Hematopoietic multipotent progenitor cell (in vitro differentiated cells): ENCODE results near the gene LPP. TPM values are rescaled to one million over a fixed set of nuclear protein-coding genes. Genes with fewer than 3 reads are reported as not detected.

Experiments
- DNase-seq, 3 donors: peaks; one replicate each; pipeline ENCODE4 v3.0.0-alpha.2; 2011 to 2015; ENCODE audit warnings: low read depth in 2 of 3, low spot score in 2 of 3
- total RNA-seq: library from RNA; depleted of rRNA; stranded (reverse); fragments of >200 nt; gene quantifications from one replicate; pipeline ENCODE4 v1.2.3, GENCODE V29; 2012

LPP gene
- total RNA-seq, 1 donor = 11.6 TPM

DNA sequence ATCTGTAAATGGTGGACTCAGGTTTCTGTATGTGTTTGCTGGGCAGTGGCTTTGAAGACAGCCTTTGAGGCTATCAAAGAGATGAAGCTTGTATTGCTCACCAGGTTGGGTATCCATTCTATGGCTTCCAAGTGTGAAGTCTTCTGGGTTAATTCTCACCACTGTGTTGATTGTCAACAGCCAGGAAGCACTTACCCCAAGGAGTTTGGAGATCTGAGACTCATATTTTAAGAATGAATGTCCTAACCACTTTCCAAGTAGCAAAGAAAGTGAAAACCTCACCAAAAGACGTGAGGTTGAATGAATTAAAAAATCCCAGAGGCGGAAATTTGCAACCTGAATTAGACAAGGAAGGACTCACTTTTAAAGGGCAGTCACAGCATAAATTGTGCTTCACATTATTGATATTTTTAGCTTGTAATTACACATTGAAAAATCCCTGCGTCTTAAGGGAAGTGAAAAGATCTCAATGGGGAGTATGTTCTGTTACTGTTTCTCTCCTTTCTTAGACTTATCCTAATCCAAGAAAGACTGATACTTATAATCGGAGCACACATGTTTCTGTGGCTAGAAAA is 713.8 kb downstream of the LPP start:
- DNase-seq = no peak

DNA sequence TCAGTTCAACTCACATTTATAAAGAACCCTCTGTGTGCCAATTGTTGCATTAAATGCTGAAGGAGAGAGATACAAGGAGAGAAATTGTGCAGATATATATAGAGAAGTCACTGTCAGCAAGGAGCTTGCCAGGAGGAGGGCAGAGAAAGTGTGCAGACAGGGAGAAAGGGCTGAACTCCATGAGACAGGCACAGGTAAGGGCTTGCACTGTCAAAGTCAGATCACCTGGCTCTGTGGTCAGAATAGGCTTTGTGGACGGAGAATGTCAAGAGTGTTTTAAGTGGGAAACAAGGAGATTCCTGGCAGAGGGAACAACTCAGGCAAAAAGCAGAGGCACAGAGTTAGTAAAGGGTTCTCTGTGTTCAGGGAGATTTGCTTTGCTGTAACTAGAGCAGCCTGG is 714.8 kb downstream of the LPP start:
- no peak for DNase-seq

GRCh38 chr3:188869628-188870027 is 715.7 kb downstream of the LPP start:
- DNase-seq = no peak

- DNase-seq = no peak
Observed at GRCh38 chr3:188870431-188870830, 716.5 kb downstream of the LPP start.

DNA sequence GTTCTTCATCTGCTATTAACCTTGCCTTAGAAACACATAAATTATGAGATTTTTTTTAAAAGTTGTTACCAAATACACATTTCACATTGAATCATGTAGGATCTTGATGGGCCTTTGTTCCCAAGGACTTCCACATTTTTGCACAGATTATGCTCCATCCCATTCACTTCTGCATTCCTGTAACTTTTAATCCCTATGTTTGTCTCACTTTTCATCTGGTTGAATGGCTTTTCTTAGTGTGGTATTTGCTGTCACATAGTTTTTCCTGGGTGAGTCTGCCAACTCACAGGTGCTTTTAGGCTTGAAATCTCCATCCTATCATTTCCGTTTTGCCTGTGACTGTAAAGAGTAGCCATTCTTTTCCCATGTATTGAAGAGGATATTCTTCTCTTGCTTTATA is 720.6 kb downstream of the LPP start:
- no peak for DNase-seq

- DNase-seq = no peak
Observed at GRCh38 chr3:188875413-188875812, 721.5 kb downstream of the LPP start.

DNA sequence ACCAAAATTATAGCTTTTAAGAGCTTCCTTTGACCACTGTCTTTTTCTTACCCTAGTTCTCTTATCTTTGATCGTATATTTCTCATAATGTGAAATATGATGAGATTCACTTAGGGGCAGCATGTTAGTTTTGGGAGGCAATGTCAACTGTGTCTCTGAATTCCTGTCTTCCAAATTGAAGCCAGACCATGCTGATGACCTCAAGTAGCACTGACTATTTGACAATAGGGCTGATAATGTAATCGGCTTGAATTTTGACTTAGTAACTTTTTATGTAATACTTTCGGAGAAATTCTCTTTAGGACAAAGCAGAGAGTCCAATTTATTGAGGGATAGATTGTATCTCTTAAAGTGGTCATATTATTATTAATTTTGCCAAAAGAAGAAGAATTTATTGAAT is 722.4 kb downstream of the LPP start:
- no peak for DNase-seq

- DNase-seq = no peak
Observed at GRCh38 chr3:188877381-188877780, 723.4 kb downstream of the LPP start.

- no peak for DNase-seq
Observed at GRCh38 chr3:188878076-188878475, 724.1 kb downstream of the LPP start.

GRCh38 chr3:188881954-188882641 is 728.1 kb downstream of the LPP start:
- no peak for DNase-seq

- no peak for DNase-seq
Observed at GRCh38 chr3:188884299-188885043, 730.5 kb downstream of the LPP start.

DNA sequence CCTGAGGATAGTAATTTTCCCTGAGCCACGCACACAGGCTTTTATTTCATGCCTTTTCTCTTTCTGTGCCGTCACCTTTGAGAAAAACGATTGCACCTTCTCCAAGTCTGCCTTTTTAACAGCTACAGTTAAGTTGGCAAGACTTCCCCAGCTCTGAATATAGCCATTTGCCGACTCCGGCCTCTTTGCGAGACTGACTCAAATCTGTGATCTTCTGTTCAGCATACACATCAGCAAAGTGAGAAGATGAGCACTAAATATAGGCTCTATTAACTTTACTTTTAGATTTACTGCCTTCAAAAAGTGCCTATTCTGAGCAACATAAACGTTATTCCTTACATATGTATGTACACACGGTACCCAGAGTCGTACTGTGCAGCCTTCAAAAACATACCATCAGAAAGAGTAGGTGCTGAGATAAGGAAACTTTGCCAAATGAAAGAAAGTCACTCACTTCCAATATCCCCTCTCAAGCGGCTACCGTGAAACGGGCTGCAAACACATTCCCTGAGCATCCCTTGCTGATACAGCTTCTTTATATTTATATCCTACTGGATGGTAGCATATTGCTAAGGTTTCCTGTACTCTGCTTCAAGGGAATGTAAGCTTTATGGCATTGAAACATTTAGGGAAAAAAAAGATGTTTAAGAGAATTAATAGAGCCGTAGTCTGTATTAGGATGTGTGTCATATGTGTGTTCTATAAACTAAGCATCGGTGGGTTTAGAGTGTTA is 734.5 kb downstream of the LPP start:
- DNase-seq = no peak

DNA sequence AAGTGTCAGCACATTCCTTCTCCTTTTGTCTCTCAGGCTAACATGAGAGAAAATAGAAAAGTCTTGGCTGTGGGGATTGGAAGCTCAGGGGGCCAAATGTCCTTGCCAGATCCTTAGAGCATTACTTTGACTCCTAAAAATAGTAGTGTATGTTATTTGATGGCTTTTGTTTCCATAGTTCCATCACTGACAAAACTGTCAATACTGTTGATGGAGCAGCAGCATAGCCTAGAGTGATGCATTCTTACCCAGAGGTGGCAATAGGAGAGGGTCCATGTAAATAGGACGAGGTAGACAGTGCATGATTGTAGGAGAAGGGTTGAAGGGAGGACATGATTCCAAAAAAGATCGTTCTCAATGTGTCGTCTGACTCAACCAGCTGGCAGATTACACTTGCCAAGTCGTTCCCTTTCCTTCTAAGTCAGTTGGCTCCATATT is 735.1 kb downstream of the LPP start:
- DNase-seq = no peak

- DNase-seq = no peak
Observed at GRCh38 chr3:188890572-188891270, 736.8 kb downstream of the LPP start.

DNA sequence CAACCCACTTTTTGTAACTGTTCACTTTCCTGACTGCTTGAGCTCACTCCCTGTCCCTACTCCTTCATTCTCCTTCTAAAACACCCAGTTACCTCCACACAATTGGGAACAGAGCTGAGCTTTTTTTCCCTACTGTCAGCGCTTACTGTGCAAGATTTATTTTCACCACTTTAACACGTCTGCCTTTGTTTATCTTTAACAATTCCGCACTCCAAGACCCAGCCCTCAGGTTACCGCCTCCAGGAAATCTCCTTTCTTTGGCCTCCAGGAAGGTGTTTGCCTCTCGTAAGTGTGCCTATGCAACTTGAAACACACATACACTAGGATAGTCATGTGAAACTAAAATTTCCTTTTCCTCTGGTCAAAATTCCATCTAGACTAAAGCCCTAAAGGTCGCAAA is 745.9 kb downstream of the LPP start:
- DNase-seq = no peak

- no peak for DNase-seq
Observed at GRCh38 chr3:188900421-188900951, 746.5 kb downstream of the LPP start.

DNA sequence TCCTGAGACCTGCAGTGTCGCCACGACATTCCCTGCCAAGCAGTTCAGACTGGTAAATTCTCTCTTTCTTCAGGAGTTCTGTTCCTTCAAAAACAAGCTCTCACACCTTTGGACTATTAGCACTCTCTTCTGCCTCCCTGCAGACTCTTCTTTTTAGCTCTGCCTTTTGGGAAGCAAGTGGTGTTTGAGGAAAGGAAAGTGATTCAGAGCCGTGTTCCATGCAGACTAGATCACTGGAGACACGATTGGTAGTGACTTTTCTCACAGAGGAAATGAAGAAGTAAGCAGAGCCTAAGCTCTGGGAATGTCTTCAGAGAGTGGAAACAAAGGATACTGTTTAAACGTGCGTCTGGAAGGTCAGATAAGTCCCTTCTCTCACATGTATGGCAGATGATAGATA is 747.2 kb downstream of the LPP start:
- no peak for DNase-seq

GRCh38 chr3:188901671-188902287 is 747.8 kb downstream of the LPP start:
- DNase-seq = no peak

DNA sequence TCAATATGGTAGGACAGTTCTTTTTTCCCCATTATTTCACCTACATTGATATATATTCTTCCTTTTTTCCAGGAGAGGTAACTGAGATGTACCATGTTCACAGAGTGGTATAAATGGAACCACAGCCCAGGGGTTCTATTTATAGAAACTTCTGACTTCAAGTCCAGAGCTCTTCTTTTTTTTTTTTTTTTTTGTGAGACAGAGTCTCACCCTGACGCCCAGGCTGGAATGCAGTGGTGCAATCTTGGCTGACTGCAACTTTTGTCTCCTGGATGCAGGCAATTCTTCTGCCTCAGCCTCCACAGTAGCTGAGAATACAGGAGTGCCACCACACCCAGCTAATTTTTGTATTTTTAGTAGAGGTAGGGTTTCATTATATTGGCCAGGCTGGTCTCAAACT is 750.7 kb downstream of the LPP start:
- no peak for DNase-seq

DNA sequence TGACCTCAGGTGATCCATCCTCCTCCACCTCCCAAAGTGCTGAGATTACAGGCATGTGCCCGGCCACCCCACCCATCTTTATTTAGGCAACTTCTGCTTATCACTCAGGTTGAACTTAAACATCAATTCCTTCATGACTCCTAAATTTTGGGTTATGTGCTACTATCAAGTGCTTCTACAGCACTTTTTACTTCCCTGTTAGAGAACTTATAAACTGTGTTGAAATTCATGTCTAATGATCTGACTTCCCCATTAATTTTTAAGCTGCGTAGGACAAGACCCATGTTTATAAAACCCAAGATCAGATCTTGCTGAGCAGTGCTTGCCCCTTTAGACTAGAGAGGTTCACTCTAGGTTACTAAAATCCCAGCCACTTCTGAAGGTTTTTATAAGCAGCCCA is 751.6 kb downstream of the LPP start:
- DNase-seq = no peak
